ENCODE results near the gene ADSS2.

ADSS2 gene

DNA sequence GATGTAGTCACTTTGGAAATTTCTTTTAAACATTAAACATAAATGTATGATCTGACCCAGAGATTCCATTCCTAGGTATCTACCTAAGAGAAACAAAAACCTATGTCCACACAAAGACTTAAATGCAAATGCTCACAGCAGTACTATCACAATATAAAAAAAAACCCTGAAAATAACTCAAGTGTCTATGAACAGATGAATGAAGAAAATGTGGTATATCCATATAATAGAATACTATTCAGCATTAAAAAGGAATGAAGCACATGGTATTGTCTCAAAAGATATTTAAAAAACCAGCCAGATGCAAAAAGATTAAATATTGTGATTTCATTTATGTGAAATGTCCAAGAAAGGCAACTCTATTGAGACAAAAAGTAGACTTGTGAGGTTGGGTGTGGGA is 48.3 kb downstream of the ADSS2 start:
- TF ChIP-seq CTCF (IDR thresholded peaks at IDR 0.05; ENCODE audit: low read depth, low read length) = no peak
- no peak for DNase-seq (ENCODE audit: low read depth in 2 of 2)
- no peak overlapping the region for H3K4me3 ChIP-seq (replicated peaks in 1 of 2; ENCODE audit: low read depth in 2 of 2, low read length in 2 of 2)

DNA sequence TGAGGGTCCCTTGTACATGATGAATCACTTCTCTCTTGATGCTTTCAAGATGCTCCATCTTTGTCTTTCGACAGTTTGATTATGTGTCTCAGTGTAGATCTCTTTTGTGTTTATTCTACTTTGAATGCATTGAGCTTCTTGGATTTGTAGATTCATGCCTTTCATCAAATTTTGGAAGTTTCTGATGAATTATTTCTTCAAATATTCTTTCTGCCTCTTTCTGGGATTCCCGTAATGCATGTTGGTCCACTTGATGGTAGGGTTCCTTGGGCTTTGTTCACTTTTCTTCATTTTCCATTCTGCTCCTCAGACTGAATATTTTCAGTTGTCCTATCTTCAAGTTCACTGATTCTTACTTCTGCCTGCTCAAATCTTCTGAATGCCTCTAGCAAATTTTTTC is 50.7 kb downstream of the ADSS2 start:
- no peak for DNase-seq (ENCODE audit: low read depth in 2 of 2)
- no peak for TF ChIP-seq CTCF (IDR thresholded peaks at IDR 0.05; ENCODE audit: low read depth, low read length)
- H3K4me3 ChIP-seq (replicated peaks in 1 of 2; ENCODE audit: low read depth in 2 of 2, low read length in 2 of 2) = no peak overlapping the region

GRCh38 chr1:244397131-244397530 is 54.6 kb downstream of the ADSS2 start:
- TF ChIP-seq CTCF (IDR thresholded peaks at IDR 0.05; ENCODE audit: low read depth, low read length) = no peak
- H3K4me3 ChIP-seq (replicated peaks in 1 of 2; ENCODE audit: low read depth in 2 of 2, low read length in 2 of 2) = no peak overlapping the region
- no peak for DNase-seq (ENCODE audit: low read depth in 2 of 2)

DNA sequence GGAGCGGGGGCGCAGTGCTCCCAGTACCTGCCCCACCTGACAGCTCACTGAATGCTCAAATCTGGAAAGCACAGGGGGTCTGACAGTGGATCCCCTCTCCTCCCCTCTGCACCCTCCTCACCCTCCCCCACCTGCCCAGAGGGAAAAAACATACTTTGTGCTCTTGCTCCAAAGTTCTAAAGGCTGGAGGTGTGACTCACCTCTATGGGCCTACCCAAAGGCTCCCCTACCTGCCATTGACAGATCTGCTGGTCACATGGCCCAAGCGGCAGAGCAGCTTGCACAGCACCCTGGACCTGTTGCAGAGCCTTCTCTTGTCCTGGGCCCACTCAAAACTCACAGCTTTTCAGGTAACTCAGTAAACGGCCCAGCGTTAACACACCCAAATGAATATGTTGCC is 55.7 kb downstream of the ADSS2 start:
- no peak for TF ChIP-seq CTCF (IDR thresholded peaks at IDR 0.05; ENCODE audit: low read depth, low read length)
- no peak for DNase-seq (ENCODE audit: low read depth in 2 of 2)
- no peak overlapping the region for H3K4me3 ChIP-seq (replicated peaks in 1 of 2; ENCODE audit: low read depth in 2 of 2, low read length in 2 of 2)

DNA sequence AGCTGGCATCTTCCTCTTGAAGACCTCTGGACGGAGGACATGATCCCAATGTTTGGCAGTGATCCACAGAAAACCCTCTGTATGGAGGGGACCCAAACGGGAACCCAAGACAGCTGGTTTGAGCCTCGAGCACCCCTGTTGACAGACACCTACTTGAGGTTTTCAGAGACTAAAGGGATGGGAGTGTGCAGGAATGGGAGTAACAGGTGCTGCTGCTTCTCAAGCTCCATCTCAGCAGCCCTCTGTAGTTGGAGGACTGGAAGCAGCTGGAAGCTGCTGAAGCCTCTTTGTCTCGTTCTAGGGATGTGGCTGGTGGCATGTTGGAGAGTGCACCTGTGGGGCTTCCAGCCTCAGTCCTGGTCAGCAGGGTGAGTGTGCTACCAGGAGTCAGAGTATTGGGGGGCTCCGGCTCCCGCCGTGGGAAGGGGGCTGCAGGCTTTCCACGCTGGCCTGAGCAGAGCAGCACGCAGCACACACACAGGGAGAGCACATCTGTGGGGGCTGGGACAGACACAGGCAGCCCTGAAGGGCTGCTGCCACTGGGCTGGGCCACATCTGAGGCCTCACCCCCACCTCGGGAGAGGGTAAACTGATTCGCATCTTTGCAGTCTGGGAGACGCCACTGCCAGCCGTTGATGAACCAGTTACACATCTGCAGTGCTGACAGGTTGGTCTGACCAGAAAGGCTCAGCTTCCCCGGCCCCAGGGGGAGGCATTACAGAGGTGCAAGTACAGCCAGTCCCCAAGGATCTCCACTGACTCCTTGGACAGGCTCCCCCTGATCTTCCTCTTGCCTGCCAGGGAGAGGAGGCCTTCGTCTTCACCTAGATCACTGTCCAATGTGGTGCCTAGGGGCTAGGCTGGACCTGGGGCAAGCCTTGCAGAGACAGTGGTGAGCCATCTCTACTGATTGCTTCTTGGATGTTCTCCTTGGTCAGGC is 56.6 kb downstream of the ADSS2 start:
- no peak for TF ChIP-seq CTCF (IDR thresholded peaks at IDR 0.05; ENCODE audit: low read depth, low read length)
- no peak for DNase-seq (ENCODE audit: low read depth in 2 of 2)

GRCh38 chr1:244394346-244394745 is 57.4 kb downstream of the ADSS2 start:
- DNase-seq (ENCODE audit: low read depth in 2 of 2) = no peak
- H3K4me3 ChIP-seq (replicated peaks in 1 of 2; ENCODE audit: low read depth in 2 of 2, low read length in 2 of 2) = no peak overlapping the region
- no peak for TF ChIP-seq CTCF (IDR thresholded peaks at IDR 0.05; ENCODE audit: low read depth, low read length)

More for the DNA sequence above, 56.6 kb downstream of the ADSS2 start:
- H3K4me3 ChIP-seq (replicated peaks in 1 of 2; ENCODE audit: low read depth in 2 of 2, low read length in 2 of 2) = no peak overlapping the region
